ENCODE data around the gene ZNF385A. TPM values are rescaled to one million over a fixed set of nuclear protein-coding genes. Genes with fewer than 3 reads are reported as not detected.

Gene ZNF385A
- total RNA-seq, 1 experiment from 2014 or later = 5.9 TPM

DNA sequence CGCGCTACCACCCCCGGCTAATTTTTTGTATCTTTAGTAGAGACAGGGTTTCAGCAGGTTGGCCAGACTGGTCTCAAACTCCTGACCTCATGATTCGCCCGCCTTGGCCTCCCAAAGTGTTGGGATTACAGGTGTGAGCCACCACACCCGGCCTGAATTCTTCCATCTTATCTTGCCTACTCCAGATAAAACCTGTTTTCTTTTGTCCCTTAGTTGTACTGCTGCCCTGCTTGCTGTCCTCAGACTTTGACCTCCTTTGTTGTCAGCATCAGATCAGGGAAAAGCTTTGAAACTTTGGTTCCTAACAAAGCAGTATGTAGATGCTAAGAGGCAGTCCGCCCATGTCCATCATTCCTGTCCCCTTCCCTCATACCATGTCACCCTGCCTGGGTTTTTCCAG lies 43.7 kb downstream of the ZNF385A start:
- Histone ChIP-seq H3K27ac (ENCODE audit: low read length) (no peak overlapping the region), H3K4me3 (ENCODE audit: low read depth in 2 of 2, low read length in 2 of 2) (no peak overlapping the region), H3K9me3 (ENCODE audit: control insufficient read depth, insufficient read depth, low read depth, low read length) (no peaks in the 10 kb centered on the region), H3K4me1 (ENCODE audit: control insufficient read depth, insufficient read depth, low read length) (no peaks in the 10 kb centered on the region), H3K36me3 (ENCODE audit: control insufficient read depth, insufficient read depth, low read length) (peaks cover 22% of the 10 kb centered on the region), H3K27me3 (ENCODE audit: control insufficient read depth, insufficient read depth, low read length) (no peaks in the 10 kb centered on the region)
- intact Hi-C loops (cut with micrococcal nuclease; ENCODE audit: unreplicated experiment) (no loop called here), in situ Hi-C loops (cut with HindIII; ENCODE audit: low pct_unique_long_range_greater_than_20kb, low sequenced_read_pairs) (no loop called here)
- BruUV-seq (replicated peaks) = no TSS peak
- POLR2A ChIA-PET = interaction anchor here (0.6 kb wide), 1 partner anchor 52 kb away, joined by 3 read pairs; no protein-coding TSS in a partner anchor
- CTCF ChIA-PET = no interaction called here
- no peak for ATAC-seq
- no peak for TF ChIP-seq REST (IDR thresholded peaks at IDR 0.05; ENCODE audit: insufficient read depth in 1 of 2, low read depth in 2 of 2, low read length in 1 of 2)
- TF ChIP-seq CTCF (IDR thresholded peaks at IDR 0.05) = no peak
- no peak for DNase-seq (ENCODE audit: low read depth, low spot score)

DNA sequence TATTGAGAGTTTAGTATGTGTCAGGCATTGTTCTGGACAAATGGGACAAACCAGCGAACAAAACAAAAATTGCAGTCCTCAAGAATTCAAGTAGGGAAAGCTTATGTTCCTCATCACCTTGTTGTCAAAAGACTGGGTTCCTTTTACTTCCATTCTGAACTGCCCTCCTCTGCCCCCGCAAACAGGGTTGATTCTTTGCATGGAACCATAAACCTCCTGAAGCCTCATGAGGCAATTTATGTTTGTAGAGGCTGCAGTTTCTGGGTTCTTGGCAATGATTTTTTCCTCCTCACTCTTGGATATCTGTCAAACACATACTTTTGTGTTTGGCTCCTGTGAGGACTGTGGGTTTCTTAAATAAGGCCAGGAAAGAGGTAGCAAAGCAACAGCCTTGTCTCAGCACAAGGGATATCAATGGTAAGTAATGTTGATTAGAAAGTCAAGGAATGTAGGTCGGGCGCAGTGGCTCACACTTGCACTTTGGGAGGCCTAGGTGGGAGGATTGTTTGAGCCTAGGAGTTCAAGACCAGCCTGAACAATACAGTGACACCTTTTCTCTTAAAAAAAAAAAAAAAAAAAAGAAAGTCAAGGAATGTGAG lies 45.7 kb downstream of the ZNF385A start:
- H3K36me3 ChIP-seq (ENCODE audit: control insufficient read depth, insufficient read depth, low read length) = peaks cover 18% of the 10 kb centered on the region
- H3K9me3 ChIP-seq (ENCODE audit: control insufficient read depth, insufficient read depth, low read depth, low read length) = no peaks in the 10 kb centered on the region
- H3K4me3 ChIP-seq (ENCODE audit: low read depth in 2 of 2, low read length in 2 of 2) = no peak overlapping the region
- no peaks in the 10 kb centered on the region for H3K27me3 ChIP-seq (ENCODE audit: control insufficient read depth, insufficient read depth, low read length)
- H3K27ac ChIP-seq (ENCODE audit: low read length) = no peak overlapping the region
- no peak for ATAC-seq
- no TSS peak for BruUV-seq (replicated peaks)
- POLR2A ChIA-PET = no interaction called here
- CTCF ChIA-PET = no interaction called here
- in situ Hi-C loops (cut with HindIII; ENCODE audit: low pct_unique_long_range_greater_than_20kb, low sequenced_read_pairs) = no loop called here
- no peaks in the 10 kb centered on the region for H3K4me1 ChIP-seq (ENCODE audit: control insufficient read depth, insufficient read depth, low read length)
- intact Hi-C loops (cut with micrococcal nuclease; ENCODE audit: unreplicated experiment) = no loop called here
- TF ChIP-seq CTCF (IDR thresholded peaks at IDR 0.05) (no peak), SIN3A (IDR thresholded peaks at IDR 0.05; ENCODE audit: borderline replicate concordance, insufficient read depth, low read depth, low read length) (no peak), POLR2AphosphoS5 (IDR thresholded peaks at IDR 0.05; ENCODE audit: low read depth, low read length) (no peak), TCF7L2 (IDR thresholded peaks at IDR 0.05; ENCODE audit: low read depth, low read length) (no peak), REST (IDR thresholded peaks at IDR 0.05; ENCODE audit: insufficient read depth in 1 of 2, low read depth in 2 of 2, low read length in 1 of 2) (no peak)
- no peak for DNase-seq (ENCODE audit: low read depth, low spot score)

Data from Panc1 (cell line).